HEK293 (cell line): ENCODE results near the gene ENTREP1.
A peak's percentile ranks its signal among the peaks of the same experiment; 100 is the strongest.

Experiments
- CTCF ChIA-PET: fragments of 350-600 bp; formaldehyde crosslinking; extraction: SDS; loops from one replicate; lab custom pipeline; 2021; ENCODE audit warnings: antibody characterized with exemption; lab: Yijun Ruan, JAX
- POLR2A ChIA-PET: fragments of 300-600 bp; formaldehyde crosslinking; extraction: SDS; loops from one replicate; lab custom pipeline; 2020; ENCODE audit warnings: antibody characterized with exemption, inconsistent platforms; lab: Yijun Ruan, JAX
- H3K27ac ChIP-seq: fragments of 200-500 bp; sonication (Bioruptor generic); 2 replicates; pipeline ENCODE4 v1.5.1; 2014; ENCODE audit warnings: low read depth, low read length, control low read depth, inconsistent platforms; ENCODE audit errors: extremely low read depth
- H3K36me3 ChIP-seq, 2 experiments: fragments of 200-500 bp in 1 of 2; sonication (Bioruptor generic) in 1 of 2; 1 replicate in 1 of 2; 2 replicates in 1 of 2; pipeline ENCODE4 v1.5.1; 2014 to 2017; ENCODE audit warnings: inconsistent platforms in 2 of 2, low read length in 2 of 2; ENCODE audit not compliant: control insufficient read depth in 2 of 2, insufficient read depth in 1 of 2
- H3K4me1 ChIP-seq: fragments of 200-500 bp; sonication (Bioruptor generic); 2 replicates; pipeline ENCODE4 v1.5.1; 2014; ENCODE audit warnings: mild to moderate bottlenecking, low read length, inconsistent platforms; ENCODE audit not compliant: control insufficient read depth, insufficient read depth
- H3K4me3 ChIP-seq: 2 replicates; pipeline ENCODE4 v1.5.1; 2011; ENCODE audit warnings: low read depth, mild to moderate bottlenecking, control low read depth, low read length, moderate library complexity
- H3K9me3 ChIP-seq: fragments of 200-500 bp; sonication (Bioruptor generic); 2 replicates; pipeline ENCODE4 v1.5.1; 2014; ENCODE audit warnings: low read depth, low read length, inconsistent platforms; ENCODE audit not compliant: control insufficient read depth, insufficient read depth
- EGR2 ChIP-seq: fragments of 450-650 bp; formaldehyde crosslinking; IDR thresholded peaks from 2 replicates; pipeline ENCODE4 v1.5.1; 2016; ENCODE audit warnings: low read depth, missing biosample characterization, missing genetic modification characterization
- GLI4 ChIP-seq: fragments of 450-650 bp; formaldehyde crosslinking; IDR thresholded peaks from 2 replicates; pipeline ENCODE4 v1.5.1; 2016; ENCODE audit warnings: missing biosample characterization, missing genetic modification characterization
- SP7 ChIP-seq: fragments of 450-650 bp; formaldehyde crosslinking; IDR thresholded peaks from 2 replicates; pipeline ENCODE4 v1.5.1; 2016; ENCODE audit warnings: missing biosample characterization, missing genetic modification characterization
- TRIM28 ChIP-seq: IDR thresholded peaks from 2 replicates; pipeline ENCODE4 v1.6.1; 2011; ENCODE audit warnings: low read length, control low read depth, borderline replicate concordance
- ZFHX2 ChIP-seq: fragments of 450-650 bp; formaldehyde crosslinking; conservative IDR thresholded peaks from 2 replicates; pipeline ENCODE4 v1.5.1; 2016; ENCODE audit warnings: missing biosample characterization, missing genetic modification characterization
- ZNF169 ChIP-seq: fragments of 450-650 bp; formaldehyde crosslinking; IDR thresholded peaks from 2 replicates; pipeline ENCODE4 v1.5.1; 2016; ENCODE audit warnings: missing biosample characterization, missing genetic modification characterization
- ZNF24 ChIP-seq: fragments of 450-650 bp; formaldehyde crosslinking; IDR thresholded peaks from 2 replicates; pipeline ENCODE4 v1.5.1; 2016; ENCODE audit warnings: missing biosample characterization, missing genetic modification characterization
- ZNF292 ChIP-seq: fragments of 450-650 bp; formaldehyde crosslinking; IDR thresholded peaks from 2 replicates; pipeline ENCODE4 v1.5.1; 2016; ENCODE audit warnings: low read depth, missing biosample characterization, missing genetic modification characterization, borderline replicate concordance
- ZNF302 ChIP-seq: fragments of 450-650 bp; formaldehyde crosslinking; IDR thresholded peaks from 2 replicates; pipeline ENCODE4 v1.5.1; 2016; ENCODE audit warnings: missing biosample characterization, missing genetic modification characterization, low read depth
- ZNF423 ChIP-seq: fragments of 450-650 bp; formaldehyde crosslinking; IDR thresholded peaks from 2 replicates; pipeline ENCODE4 v1.5.1; 2016; ENCODE audit warnings: missing biosample characterization, missing genetic modification characterization
- ZNF48 ChIP-seq: fragments of 450-650 bp; formaldehyde crosslinking; IDR thresholded peaks from 2 replicates; pipeline ENCODE4 v1.5.1; 2016; ENCODE audit warnings: missing biosample characterization, missing genetic modification characterization
- ZNF560 ChIP-seq: fragments of 450-650 bp; formaldehyde crosslinking; IDR thresholded peaks from 2 replicates; pipeline ENCODE4 v1.5.1; 2017; ENCODE audit warnings: missing biosample characterization, missing genetic modification characterization, borderline replicate concordance
- ZNF626 ChIP-seq: fragments of 450-650 bp; sonication (Bioruptor Pico); formaldehyde crosslinking; IDR thresholded peaks from 2 replicates; pipeline ENCODE4 v1.5.1; 2018; ENCODE audit warnings: missing biosample characterization, missing genetic modification characterization, inconsistent platforms
- ZXDB ChIP-seq: fragments of 450-650 bp; formaldehyde crosslinking; IDR thresholded peaks from 2 replicates; pipeline ENCODE4 v1.5.1; 2016; ENCODE audit warnings: missing biosample characterization, missing genetic modification characterization
- TF ChIP-seq, protein P1 (sequence below): fragments of 450-650 bp; formaldehyde crosslinking; IDR thresholded peaks from 2 replicates; pipeline ENCODE4 v1.5.1; 2017; ENCODE audit warnings: missing biosample characterization, missing genetic modification characterization
- TF ChIP-seq, protein P2 (sequence below): fragments of 450-650 bp; formaldehyde crosslinking; optimal IDR thresholded peaks from 2 replicates; pipeline ENCODE3; 2016; ENCODE audit warnings: missing biosample characterization, mild to moderate bottlenecking, missing genetic modification characterization
- TF ChIP-seq, protein P3 (sequence below): fragments of 450-650 bp; formaldehyde crosslinking; IDR thresholded peaks from 2 replicates; pipeline ENCODE4 v1.5.1; 2016; ENCODE audit warnings: missing biosample characterization, missing genetic modification characterization

The ENTREP1 gene

DNA sequence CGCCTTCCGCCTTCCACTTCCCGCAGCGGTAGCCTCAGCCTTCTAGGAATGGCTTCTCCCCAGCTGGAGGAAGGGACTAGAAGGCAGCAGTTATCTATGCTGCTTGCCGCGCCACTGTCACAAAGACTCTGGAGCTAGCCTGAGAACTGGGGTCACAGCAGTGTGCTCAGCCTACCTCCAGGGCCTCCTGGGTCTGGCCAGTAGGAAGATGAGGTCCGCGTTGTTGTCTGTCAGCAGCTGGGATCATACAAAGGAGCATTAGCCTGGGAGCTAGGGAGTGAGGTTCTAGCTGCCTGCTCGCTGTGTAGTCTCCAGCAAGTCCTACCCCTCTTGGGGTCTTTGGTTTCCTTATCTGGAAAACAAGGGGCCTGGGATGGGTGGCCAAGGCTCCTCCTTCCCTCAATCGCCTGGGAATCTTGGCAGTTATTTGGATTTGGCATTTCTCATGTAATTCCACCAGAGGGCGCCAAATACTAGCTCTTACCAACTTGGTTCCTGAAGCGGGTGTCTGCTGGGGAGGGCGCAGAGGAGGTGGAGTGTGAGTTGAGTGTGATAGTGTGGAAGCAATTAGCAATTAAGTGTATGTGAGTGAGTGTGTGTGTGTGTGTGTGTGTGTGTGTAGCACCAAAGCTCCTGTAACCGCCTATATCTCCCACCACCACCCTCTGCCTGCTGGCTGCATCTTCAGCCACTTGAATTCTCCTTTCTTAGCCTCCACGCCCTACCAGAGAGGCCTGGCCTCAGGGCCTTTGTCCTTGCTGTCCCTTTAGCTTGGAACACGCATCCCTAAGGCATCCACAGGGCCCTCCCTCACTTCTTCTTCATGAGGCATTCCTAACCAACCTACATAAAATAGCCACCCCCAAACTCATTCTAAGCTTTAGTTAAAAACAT, 97.1 kb downstream of the ENTREP1 start (continued):
- peak; percentile 38; the same call in 1 of the 2 replicates for TF ChIP-seq ZFHX2
- TF ChIP-seq, protein P1, sequence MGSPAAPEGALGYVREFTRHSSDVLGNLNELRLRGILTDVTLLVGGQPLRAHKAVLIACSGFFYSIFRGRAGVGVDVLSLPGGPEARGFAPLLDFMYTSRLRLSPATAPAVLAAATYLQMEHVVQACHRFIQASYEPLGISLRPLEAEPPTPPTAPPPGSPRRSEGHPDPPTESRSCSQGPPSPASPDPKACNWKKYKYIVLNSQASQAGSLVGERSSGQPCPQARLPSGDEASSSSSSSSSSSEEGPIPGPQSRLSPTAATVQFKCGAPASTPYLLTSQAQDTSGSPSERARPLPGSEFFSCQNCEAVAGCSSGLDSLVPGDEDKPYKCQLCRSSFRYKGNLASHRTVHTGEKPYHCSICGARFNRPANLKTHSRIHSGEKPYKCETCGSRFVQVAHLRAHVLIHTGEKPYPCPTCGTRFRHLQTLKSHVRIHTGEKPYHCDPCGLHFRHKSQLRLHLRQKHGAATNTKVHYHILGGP (tag by site-specific recombination), result no peak

DNA sequence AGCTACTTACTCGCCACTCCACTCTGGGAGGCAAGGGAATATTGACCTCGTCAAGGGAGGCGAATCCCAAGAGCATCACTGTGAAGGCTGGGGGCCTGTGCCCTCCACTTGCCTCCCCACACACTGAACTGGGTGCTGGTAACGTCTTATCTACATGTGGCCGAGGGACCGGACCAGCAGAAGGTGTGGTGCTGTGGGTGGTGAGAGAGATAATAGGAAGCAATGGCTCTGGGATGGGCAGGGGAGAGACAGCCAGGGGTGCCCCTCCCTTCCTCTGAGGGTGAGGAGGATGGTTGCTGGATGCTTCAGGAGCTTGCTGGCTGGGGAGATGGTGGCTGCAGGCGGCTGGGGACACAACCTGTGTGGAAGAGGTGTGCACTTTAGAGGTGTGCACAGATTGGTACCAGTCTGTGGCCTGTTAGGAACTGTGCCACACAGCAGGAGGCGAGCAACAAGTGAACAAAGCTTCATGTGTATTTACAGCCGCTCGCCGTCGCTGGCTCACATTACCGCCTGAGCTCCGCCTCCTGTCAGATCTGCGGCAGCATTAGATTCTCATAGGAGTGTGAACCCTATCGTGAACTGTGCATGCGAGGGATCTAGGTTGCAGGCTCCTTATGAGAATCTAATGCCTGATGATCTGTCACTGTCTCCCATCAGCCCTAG, 100.3 kb downstream of the ENTREP1 start:
- no peak overlapping the region for H3K27ac ChIP-seq
- CTCF ChIA-PET, result interaction anchor here (0.6 to 8.1 kb wide), 5 partner anchors 12 to 506 kb away, joined by 3 to 164 read pairs (median 4); no protein-coding TSS in a partner anchor
- no peak overlapping the region for H3K4me3 ChIP-seq
- POLR2A ChIA-PET, result no interaction called here
- no peaks in the 10 kb centered on the region for H3K9me3 ChIP-seq
- TF ChIP-seq, protein P2, sequence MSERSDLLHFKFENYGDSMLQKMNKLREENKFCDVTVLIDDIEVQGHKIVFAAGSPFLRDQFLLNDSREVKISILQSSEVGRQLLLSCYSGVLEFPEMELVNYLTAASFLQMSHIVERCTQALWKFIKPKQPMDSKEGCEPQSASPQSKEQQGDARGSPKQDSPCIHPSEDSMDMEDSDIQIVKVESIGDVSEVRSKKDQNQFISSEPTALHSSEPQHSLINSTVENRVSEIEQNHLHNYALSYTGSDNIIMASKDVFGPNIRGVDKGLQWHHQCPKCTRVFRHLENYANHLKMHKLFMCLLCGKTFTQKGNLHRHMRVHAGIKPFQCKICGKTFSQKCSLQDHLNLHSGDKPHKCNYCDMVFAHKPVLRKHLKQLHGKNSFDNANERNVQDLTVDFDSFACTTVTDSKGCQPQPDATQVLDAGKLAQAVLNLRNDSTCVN (tag by site-specific recombination), result no peak
- peak; percentile 8; the same call in 1 of the 2 replicates for TF ChIP-seq EGR2 (tag by site-specific recombination)
- H3K36me3 ChIP-seq, result no peaks in the 10 kb centered on the region
- H3K4me1 ChIP-seq, result no peaks in the 10 kb centered on the region

DNA sequence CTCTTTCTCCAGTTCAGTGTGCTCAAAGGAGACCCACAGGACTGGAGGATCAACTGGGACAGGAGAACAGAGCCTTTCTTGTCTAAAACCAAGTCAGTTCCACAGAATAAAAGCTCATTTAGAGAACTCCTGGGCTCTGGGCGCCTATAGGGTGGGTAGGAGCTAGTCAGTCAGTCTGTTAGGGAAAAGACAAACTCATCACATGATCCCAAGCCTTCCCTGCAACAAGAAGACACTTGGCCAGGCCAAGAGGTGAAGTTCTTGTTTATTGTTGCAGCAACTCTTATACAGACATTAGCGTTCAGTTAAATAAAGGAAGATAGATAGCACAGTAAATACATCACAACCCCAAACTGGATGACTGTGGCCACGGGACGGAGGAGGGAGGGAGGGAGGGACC, 102.3 kb downstream of the ENTREP1 start:
- H3K4me3 ChIP-seq, result no peak overlapping the region
- no peak overlapping the region for H3K27ac ChIP-seq
- no peaks in the 10 kb centered on the region for H3K9me3 ChIP-seq
- ChIA-PET CTCF (interaction anchor here (8.1 kb wide), 1 partner anchor 119 kb away, joined by 164 read pairs; no protein-coding TSS in a partner anchor), POLR2A (no interaction called here)
- H3K36me3 ChIP-seq, result no peaks in the 10 kb centered on the region
- H3K4me1 ChIP-seq, result no peaks in the 10 kb centered on the region
- TF ChIP-seq ZNF169, result no peak
- no peak for TF ChIP-seq ZNF626 (tag by site-specific recombination)
- no peak for TF ChIP-seq ZNF423 (tag by site-specific recombination)
- TF ChIP-seq GLI4 (tag by site-specific recombination), result no peak
- TF ChIP-seq TRIM28, result no peak
- no peak for TF ChIP-seq ZNF302
- TF ChIP-seq ZNF292 (tag by site-specific recombination), result no peak
- TF ChIP-seq, protein P3, sequence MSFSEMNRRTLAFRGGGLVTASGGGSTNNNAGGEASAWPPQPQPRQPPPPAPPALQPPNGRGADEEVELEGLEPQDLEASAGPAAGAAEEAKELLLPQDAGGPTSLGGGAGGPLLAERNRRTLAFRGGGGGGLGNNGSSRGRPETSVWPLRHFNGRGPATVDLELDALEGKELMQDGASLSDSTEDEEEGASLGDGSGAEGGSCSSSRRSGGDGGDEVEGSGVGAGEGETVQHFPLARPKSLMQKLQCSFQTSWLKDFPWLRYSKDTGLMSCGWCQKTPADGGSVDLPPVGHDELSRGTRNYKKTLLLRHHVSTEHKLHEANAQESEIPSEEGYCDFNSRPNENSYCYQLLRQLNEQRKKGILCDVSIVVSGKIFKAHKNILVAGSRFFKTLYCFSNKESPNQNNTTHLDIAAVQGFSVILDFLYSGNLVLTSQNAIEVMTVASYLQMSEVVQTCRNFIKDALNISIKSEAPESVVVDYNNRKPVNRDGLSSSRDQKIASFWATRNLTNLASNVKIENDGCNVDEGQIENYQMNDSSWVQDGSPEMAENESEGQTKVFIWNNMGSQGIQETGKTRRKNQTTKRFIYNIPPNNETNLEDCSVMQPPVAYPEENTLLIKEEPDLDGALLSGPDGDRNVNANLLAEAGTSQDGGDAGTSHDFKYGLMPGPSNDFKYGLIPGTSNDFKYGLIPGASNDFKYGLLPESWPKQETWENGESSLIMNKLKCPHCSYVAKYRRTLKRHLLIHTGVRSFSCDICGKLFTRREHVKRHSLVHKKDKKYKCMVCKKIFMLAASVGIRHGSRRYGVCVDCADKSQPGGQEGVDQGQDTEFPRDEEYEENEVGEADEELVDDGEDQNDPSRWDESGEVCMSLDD, result no peak
- TF ChIP-seq SP7 (tag by site-specific recombination), result no peak
- TF ChIP-seq ZNF560, result no peak
- no peak for TF ChIP-seq ZNF24 (tag by site-specific recombination)
- TF ChIP-seq ZXDB (tag by site-specific recombination), result no peak
- no peak for TF ChIP-seq ZNF48 (tag by site-specific recombination)
